Cardiac fibroblast (primary cell): Measurements from ENCODE around the gene CHRNA9.

Experiments
- DNase-seq, 2 donors: peaks; one replicate each; pipeline versions ENCODE4 v3.0.0 to v3.0.0-alpha.2; 2010; ENCODE audit warnings: low read depth in 2 of 2
- H3K4me3 ChIP-seq, 2 donors: replicated peaks in 1 of 2; 1 replicate in 1 of 2; 2 replicates in 1 of 2; pipeline ENCODE4 v1.5.1; 2011; ENCODE audit warnings: low read depth in 2 of 2, low read length in 2 of 2, mild to moderate bottlenecking in 2 of 2, moderate library complexity in 1 of 2
- CTCF ChIP-seq: IDR thresholded peaks from one replicate; pipeline ENCODE4 v1.5.1; 2011; ENCODE audit warnings: low read depth, mild to moderate bottlenecking, low read length, inconsistent platforms

CHRNA9 gene

GRCh38 chr4:40328383-40328782, 6.8 kb upstream of the CHRNA9 start:
- no peak for TF ChIP-seq CTCF
- no peak for DNase-seq
- no peak overlapping the region for H3K4me3 ChIP-seq

GRCh38 chr4:40329805-40330204, 5.3 kb upstream of the CHRNA9 start:
- DNase-seq = no peak
- TF ChIP-seq CTCF = no peak
- H3K4me3 ChIP-seq = no peak overlapping the region

- no peak for DNase-seq
- TF ChIP-seq CTCF = no peak
Observed at GRCh38 chr4:40330536-40330935, 4.6 kb upstream of the CHRNA9 start.

GRCh38 chr4:40331101-40331745, 3.9 kb upstream of the CHRNA9 start:
- no peak for TF ChIP-seq CTCF
- no peak overlapping the region for H3K4me3 ChIP-seq
- peak in 1 of 2 donors; percentile 51 for DNase-seq

More at GRCh38 chr4:40330536-40330935, 4.6 kb upstream of the CHRNA9 start:
- no peak overlapping the region for H3K4me3 ChIP-seq

- H3K4me3 ChIP-seq = no peak overlapping the region
- DNase-seq = no peak
- TF ChIP-seq CTCF = no peak
Observed at GRCh38 chr4:40331961-40332360, 3.2 kb upstream of the CHRNA9 start.

- DNase-seq = peak; percentile 73 to 83
- H3K4me3 ChIP-seq = no peak overlapping the region
Observed at GRCh38 chr4:40333921-40334352, 1.2 kb upstream of the CHRNA9 start.

More at GRCh38 chr4:40333921-40334352, 1.2 kb upstream of the CHRNA9 start:
- TF ChIP-seq CTCF = no peak
